Measurements from ENCODE around the gene SVOPL. TPM values are rescaled to one million over a fixed set of nuclear protein-coding genes. Genes with fewer than 3 reads are reported as not detected.

The SVOPL gene
- total and polyA plus RNA-seq, 11 donors = 0.15 TPM; not detected in 10

DNA sequence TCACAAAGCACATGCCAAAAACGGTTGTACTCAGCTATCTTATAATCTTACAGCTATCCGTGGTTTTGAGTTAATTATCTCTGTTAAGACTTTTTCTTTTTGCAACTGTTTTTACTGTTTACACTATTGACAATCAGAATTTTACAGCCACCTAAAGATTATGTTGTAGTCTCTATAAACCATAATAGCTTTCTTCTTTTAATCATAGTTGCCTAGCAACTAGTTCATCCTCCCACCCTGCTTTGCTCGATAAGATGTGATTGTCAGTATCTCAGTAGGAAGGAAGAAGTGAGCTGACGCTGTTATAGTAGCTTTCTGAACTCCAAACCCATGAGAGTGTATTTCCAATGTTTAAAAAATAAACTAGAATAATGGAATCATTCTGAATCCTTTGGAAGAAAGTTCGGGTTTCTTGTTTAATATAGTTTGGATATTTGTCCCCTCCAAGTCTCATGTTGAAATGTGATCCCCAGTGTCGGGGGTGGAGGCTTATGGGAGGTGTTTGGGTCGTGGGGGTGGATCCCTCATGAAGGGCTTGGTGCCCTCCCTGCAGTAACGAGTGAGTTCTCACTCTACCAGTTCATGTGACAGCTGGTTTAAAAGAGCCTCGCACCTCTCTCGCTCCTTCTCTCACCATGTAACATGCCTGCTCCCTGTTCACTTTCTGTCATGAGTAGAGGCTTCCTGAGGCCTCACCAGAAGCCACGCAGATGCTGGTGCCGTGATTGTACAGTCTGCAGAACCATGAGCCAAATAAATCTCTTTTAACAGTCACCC is 68.1 kb downstream of the SVOPL start:
- Histone ChIP-seq H3K4me3 (no peak overlapping the region), H3K27me3 (no peaks in the 10 kb centered on the region), H3K36me3 (no peaks in the 10 kb centered on the region), H3K9me3 (no peaks in the 10 kb centered on the region), H3K27ac (no peak overlapping the region), H3K4me1 (no peaks in the 10 kb centered on the region)
- DNase-seq = no peak
- TF ChIP-seq POLR2A (IDR thresholded peaks at IDR 0.05) = no peak
- TF ChIP-seq, protein P1, sequence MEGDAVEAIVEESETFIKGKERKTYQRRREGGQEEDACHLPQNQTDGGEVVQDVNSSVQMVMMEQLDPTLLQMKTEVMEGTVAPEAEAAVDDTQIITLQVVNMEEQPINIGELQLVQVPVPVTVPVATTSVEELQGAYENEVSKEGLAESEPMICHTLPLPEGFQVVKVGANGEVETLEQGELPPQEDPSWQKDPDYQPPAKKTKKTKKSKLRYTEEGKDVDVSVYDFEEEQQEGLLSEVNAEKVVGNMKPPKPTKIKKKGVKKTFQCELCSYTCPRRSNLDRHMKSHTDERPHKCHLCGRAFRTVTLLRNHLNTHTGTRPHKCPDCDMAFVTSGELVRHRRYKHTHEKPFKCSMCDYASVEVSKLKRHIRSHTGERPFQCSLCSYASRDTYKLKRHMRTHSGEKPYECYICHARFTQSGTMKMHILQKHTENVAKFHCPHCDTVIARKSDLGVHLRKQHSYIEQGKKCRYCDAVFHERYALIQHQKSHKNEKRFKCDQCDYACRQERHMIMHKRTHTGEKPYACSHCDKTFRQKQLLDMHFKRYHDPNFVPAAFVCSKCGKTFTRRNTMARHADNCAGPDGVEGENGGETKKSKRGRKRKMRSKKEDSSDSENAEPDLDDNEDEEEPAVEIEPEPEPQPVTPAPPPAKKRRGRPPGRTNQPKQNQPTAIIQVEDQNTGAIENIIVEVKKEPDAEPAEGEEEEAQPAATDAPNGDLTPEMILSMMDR (IDR thresholded peaks at IDR 0.05) = no peak
- WGBS, 4 donors = 54 to 65% (median 60%) methylated on average over 12 of the region's 12 CpGs
- intact Hi-C loops (cut with DNase I) = no loop called here
- ATAC-seq = no peak

DNA sequence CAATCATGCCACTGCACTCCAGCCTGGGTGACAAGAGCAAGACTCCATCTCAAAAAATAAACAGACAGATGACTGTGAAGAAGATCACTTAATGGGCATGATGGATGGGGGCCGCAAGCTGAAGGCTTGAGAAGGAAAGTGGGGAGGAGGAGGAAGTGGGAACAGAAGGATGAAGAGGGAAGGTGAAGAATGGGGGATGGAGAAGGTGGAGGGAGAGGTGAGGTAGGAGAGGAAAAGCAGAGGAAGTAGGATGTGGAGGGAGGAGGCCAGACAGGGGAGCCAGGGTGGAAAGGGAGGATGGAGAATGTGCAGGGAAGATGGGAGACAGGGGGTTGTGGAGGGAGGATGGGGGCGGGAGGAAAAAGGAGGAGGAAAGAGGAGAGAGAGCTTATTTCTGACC is 68.8 kb downstream of the SVOPL start:
- no peaks in the 10 kb centered on the region for H3K9me3 ChIP-seq
- H3K36me3 ChIP-seq = no peaks in the 10 kb centered on the region
- no peak overlapping the region for H3K4me3 ChIP-seq
- no peaks in the 10 kb centered on the region for H3K27me3 ChIP-seq
- ATAC-seq (no peak), DNase-seq (no peak)
- TF ChIP-seq POLR2A (IDR thresholded peaks at IDR 0.05) = no peak
- TF ChIP-seq, protein P1 (IDR thresholded peaks at IDR 0.05) = no peak
- 69 to 95% (median 74%) methylated on average over 1 to 2 of the region's 2 CpGs for whole genome bisulfite sequencing, 4 donors
- H3K4me1 ChIP-seq = no peaks in the 10 kb centered on the region
- intact Hi-C loops (cut with DNase I) = no loop called here
- H3K27ac ChIP-seq = no peak overlapping the region

DNA sequence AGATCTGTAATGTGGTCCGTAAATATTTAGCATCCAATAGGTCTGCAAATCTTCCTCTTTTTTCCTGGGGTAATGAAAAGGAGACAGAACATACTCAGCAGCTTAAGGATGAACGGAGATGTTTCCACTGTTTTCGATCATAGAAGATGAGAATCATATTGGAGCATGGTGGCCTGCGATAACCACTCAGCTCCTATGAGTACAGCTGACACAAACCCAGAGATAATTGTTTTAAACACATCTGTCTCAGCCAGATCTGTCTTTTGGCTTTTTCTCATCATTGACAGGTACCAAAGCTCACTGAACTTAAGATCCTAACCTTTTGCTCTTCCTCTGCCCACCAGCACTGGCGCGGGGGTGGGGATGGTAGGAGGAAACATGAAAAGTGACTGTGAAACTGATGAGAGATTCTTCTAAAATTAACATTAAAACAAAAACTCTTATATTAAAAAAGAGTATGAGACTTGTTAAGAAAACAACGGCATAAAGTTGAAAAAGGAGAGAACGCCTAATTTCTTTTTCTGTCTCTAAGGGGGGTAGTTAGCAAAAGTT is 71.0 kb downstream of the SVOPL start:
- Histone ChIP-seq H3K27me3 (no peaks in the 10 kb centered on the region), H3K9me3 (no peaks in the 10 kb centered on the region), H3K4me1 (peaks cover 0 to 7% (median 0%) of the 10 kb centered on the region in 12 donors), H3K27ac (no peak overlapping the region), H3K4me3 (no peak overlapping the region), H3K36me3 (no peaks in the 10 kb centered on the region)
- WGBS, 4 donors = 90 to 95% (median 94%) methylated on average over 8 of the region's 8 CpGs
- intact Hi-C loops (cut with DNase I) = no loop called here
- DNase-seq = no peak
- TF ChIP-seq, protein P1 (IDR thresholded peaks at IDR 0.05) = no peak
- TF ChIP-seq POLR2A (IDR thresholded peaks at IDR 0.05) = no peak
- ATAC-seq = no peak

DNA sequence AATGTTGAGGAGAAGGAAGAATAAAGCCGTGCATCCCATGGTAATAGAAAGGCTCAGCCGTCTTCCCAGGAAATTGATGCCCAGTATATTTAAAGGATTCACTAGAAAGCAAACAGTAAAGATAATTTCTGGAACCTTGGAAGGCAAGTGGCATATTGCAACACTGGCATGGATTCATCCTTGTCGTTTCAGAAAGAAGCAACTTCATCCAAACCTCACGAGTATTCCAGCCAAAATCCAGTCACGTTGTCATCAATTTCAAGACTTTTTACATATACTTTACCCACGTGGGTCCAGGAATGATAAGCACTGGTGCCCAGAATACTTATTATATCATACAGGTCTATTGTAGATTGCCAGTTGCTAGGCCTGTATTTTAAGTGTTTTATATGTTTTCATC is 73.8 kb downstream of the SVOPL start:
- DNase-seq (no peak), ATAC-seq (no peak)
- 72 to 79% (median 76%) methylated on average over 6 of the region's 6 CpGs for WGBS, 4 donors
- H3K4me3 ChIP-seq = no peak overlapping the region
- intact Hi-C loops (cut with DNase I) = no loop called here
- H3K27me3 ChIP-seq = no peaks in the 10 kb centered on the region
- no peaks in the 10 kb centered on the region for H3K36me3 ChIP-seq
- no peak for TF ChIP-seq POLR2A (IDR thresholded peaks at IDR 0.05)
- peaks cover 0 to 12% (median 0%) of the 10 kb centered on the region in 12 donors for H3K4me1 ChIP-seq
- no peaks in the 10 kb centered on the region for H3K9me3 ChIP-seq
- H3K27ac ChIP-seq = no peak overlapping the region

All from heart left ventricle (tissue), 16 donors.